AG09309 (cell line): ENCODE measurements around the gene FNTB.

Experiments
- DNase-seq: peaks from one replicate; pipeline ENCODE4 v3.0.0-alpha.2; 2010; ENCODE audit warnings: low read depth
- H3K4me3 ChIP-seq: 2 replicates; pipeline ENCODE4 v1.5.1; 2011; ENCODE audit warnings: mild to moderate bottlenecking, low read depth, low read length, moderate library complexity; ENCODE audit not compliant: control insufficient read depth
- CTCF ChIP-seq: IDR thresholded peaks from 2 replicates; pipeline ENCODE4 v1.5.1; 2011; ENCODE audit warnings: mild to moderate bottlenecking, low read depth, low read length, inconsistent platforms; ENCODE audit not compliant: insufficient read depth, control insufficient read depth; ENCODE audit errors: missing control alignments

FNTB gene

GRCh38 chr14:64942531-64943111, 44.1 kb upstream of the FNTB start, which contains the start of gene GPX2:
Gene GPX2, minus strand, starts transcription at chr14:64942745. Its CDS starts 19 bp downstream, at chr14:64942726.
- H3K4me3 ChIP-seq = no peak within 1 kb of the TSS
- no peak for TF ChIP-seq CTCF
- no peak for DNase-seq

GRCh38 chr14:64943556-64943955, 43.1 kb upstream of the FNTB start:
- TF ChIP-seq CTCF = no peak
- DNase-seq = no peak
- H3K4me3 ChIP-seq = no peak overlapping the region

GRCh38 chr14:64944041-64944440, 42.7 kb upstream of the FNTB start:
- TF ChIP-seq CTCF = no peak
- DNase-seq = no peak
- no peak overlapping the region for H3K4me3 ChIP-seq

GRCh38 chr14:64944861-64945260, 41.8 kb upstream of the FNTB start:
- H3K4me3 ChIP-seq = no peak overlapping the region
- no peak for TF ChIP-seq CTCF
- DNase-seq = no peak

- no peak for DNase-seq
- TF ChIP-seq CTCF = no peak
- no peak overlapping the region for H3K4me3 ChIP-seq
Measured at GRCh38 chr14:64945431-64946178, 41.1 kb upstream of the FNTB start.

GRCh38 chr14:64946310-64947045, 40.2 kb upstream of the FNTB start:
- no peak for TF ChIP-seq CTCF
- no peak overlapping the region for H3K4me3 ChIP-seq
- no peak for DNase-seq
